B cell (primary cell): ENCODE data around the gene KBTBD13. TPM values are rescaled to one million over a fixed set of nuclear protein-coding genes. Genes with fewer than 3 reads are reported as not detected.
A peak's percentile ranks its signal among the peaks of the same experiment; 100 is the strongest.

Source experiments
- ATAC-seq: fragments of 200-7000 bp; cut with Tn5 transposase; one replicate; pipeline ENCODE4 v1.10.0; 2021; ENCODE audit warnings: low read depth, mild to moderate bottlenecking, moderate number of reproducible peaks, moderate library complexity
- CTCF ChIA-PET: fragments of 350-600 bp; sonication (Branson Sonifier 250); formaldehyde crosslinking; loops from one replicate; lab custom pipeline; 2021; ENCODE audit warnings: antibody characterized with exemption, inconsistent platforms; lab: Charles Lee
- POLR2A ChIA-PET: fragments of 350-600 bp; sonication (Branson Sonifier 250); formaldehyde crosslinking; loops from one replicate; lab custom pipeline; 2021; ENCODE audit warnings: antibody characterized with exemption; lab: Charles Lee
- DNase-seq: peaks from one replicate; pipeline ENCODE4 v3.0.0; 2013
- H2AFZ ChIP-seq: 2 replicates; pipeline ENCODE4 v1.6.1; 2012; ENCODE audit warnings: mild to moderate bottlenecking, low read depth, low read length; ENCODE audit not compliant: insufficient read depth, poor library complexity, severe bottlenecking
- H3K27ac ChIP-seq, 2 donors: 1 replicate in 1 of 2; 2 replicates in 1 of 2; pipeline ENCODE4 v1.5.1; 2012 to 2013; ENCODE audit warnings: low read length in 2 of 2, mild to moderate bottlenecking in 2 of 2, moderate library complexity in 1 of 2
- H3K27me3 ChIP-seq, 4 experiments: fragments of 200-600 bp in 1 of 4; sonication (generic) in 1 of 4; replicated peaks in 1 of 4; 1 replicate in 2 of 4; 2 replicates in 2 of 4; pipeline versions ENCODE4 v1.6.1 to v1.7.0; 2013 to 2016; ENCODE audit warnings: low read length in 3 of 4, mild to moderate bottlenecking in 2 of 4, mixed read lengths in 1 of 4, moderate library complexity in 1 of 4; ENCODE audit not compliant: insufficient read depth in 4 of 4, control insufficient read depth in 3 of 4; ENCODE audit errors: control extremely low read depth in 1 of 4
- H3K36me3 ChIP-seq, 2 experiments: replicated peaks in 1 of 2; 1 replicate in 1 of 2; 2 replicates in 1 of 2; pipeline versions ENCODE4 v1.6.1 to v1.7.1; 2013; ENCODE audit warnings: low read length in 1 of 2; ENCODE audit not compliant: insufficient read depth in 2 of 2, control insufficient read depth in 1 of 2; ENCODE audit errors: control extremely low read depth in 1 of 2, extremely low read depth in 1 of 2
- H3K4me1 ChIP-seq, 2 donors: fragments of 200-600 bp in 1 of 2; sonication (generic) in 1 of 2; 1 replicate in 1 of 2; 2 replicates in 1 of 2; pipeline versions ENCODE4 v1.5.1 to v1.6.1; 2013 to 2017; ENCODE audit warnings: low read length in 2 of 2; ENCODE audit not compliant: control insufficient read depth in 2 of 2, insufficient read depth in 2 of 2
- H3K4me2 ChIP-seq: replicated peaks from 2 replicates; pipeline ENCODE3; 2012; ENCODE audit warnings: mild to moderate bottlenecking, low read depth, low read length; ENCODE audit not compliant: poor library complexity, severe bottlenecking
- H3K4me3 ChIP-seq, 5 experiments: fragments of 200-600 bp in 1 of 5; sonication (generic) in 1 of 5; 1 replicate in 3 of 5; 2 replicates in 2 of 5; pipeline versions ENCODE4 v1.5.1 to v1.7.0; 2011 to 2016; ENCODE audit warnings: low read length in 4 of 5, mild to moderate bottlenecking in 4 of 5, low read depth in 2 of 5, control low read depth in 1 of 5, moderate library complexity in 1 of 5; ENCODE audit not compliant: insufficient read depth in 1 of 5; ENCODE audit errors: control extremely low read depth in 1 of 5, extremely low read depth in 1 of 5
- H3K79me2 ChIP-seq: fragments of 200-600 bp; sonication (generic); one replicate; pipeline ENCODE4 v1.6.0; 2016; ENCODE audit warnings: low read length; ENCODE audit not compliant: control insufficient read depth, insufficient read depth
- H3K9ac ChIP-seq: fragments of 200-600 bp; sonication (generic); 2 replicates; pipeline ENCODE4 v1.6.1; 2017; ENCODE audit warnings: mild to moderate bottlenecking, low read length, moderate library complexity
- H3K9me3 ChIP-seq, 3 donors: one replicate each; pipeline versions ENCODE4 v1.6.1 to v1.7.1; 2013; ENCODE audit warnings: low read length in 2 of 3; ENCODE audit not compliant: control insufficient read depth in 2 of 3, insufficient read depth in 1 of 3; ENCODE audit errors: control extremely low read depth in 1 of 3
- H4K20me1 ChIP-seq: 2 replicates; pipeline ENCODE4 v1.6.0; 2012; ENCODE audit warnings: mild to moderate bottlenecking, low read length; ENCODE audit not compliant: insufficient read depth, control insufficient read depth, poor library complexity, severe bottlenecking
- H3K27ac Mint-ChIP-seq: one replicate; pipeline ENCODE4 v1.8.0; 2021; ENCODE audit warnings: mixed read lengths
- H3K27me3 Mint-ChIP-seq: one replicate; pipeline ENCODE4 v1.8.0; 2021; ENCODE audit warnings: mixed read lengths
- H3K4me1 Mint-ChIP-seq: one replicate; pipeline ENCODE4 v1.8.0; 2021; ENCODE audit warnings: mixed read lengths
- H3K4me3 Mint-ChIP-seq: one replicate; pipeline ENCODE4 v1.8.0; 2021; ENCODE audit warnings: mixed read lengths
- H3K9me3 Mint-ChIP-seq: one replicate; pipeline ENCODE4 v1.8.0; 2022; ENCODE audit warnings: mixed read lengths; ENCODE audit not compliant: insufficient read depth
- CTCF ChIP-seq: fragments of 200-600 bp; IDR thresholded peaks from one replicate; pipeline ENCODE4 v1.8.0; 2022; ENCODE audit warnings: antibody characterized with exemption, mild to moderate bottlenecking
- EZH2 ChIP-seq: IDR thresholded peaks from 2 replicates; pipeline ENCODE4 v1.6.1; 2012; ENCODE audit warnings: borderline replicate concordance, low read depth, mild to moderate bottlenecking, moderate library complexity, low read length; ENCODE audit not compliant: insufficient read depth, poor library complexity, severe bottlenecking
- WGBS: methylation state at CpG from one replicate; pipeline ENCODE4 v1.1.5; 2013; ENCODE audit warnings: missing lambda C conversion rate; ENCODE audit not compliant: insufficient coverage; 5-methylcytosine and 5-hydroxymethylcytosine counted together
- intact Hi-C: fragments of 100-400 bp; cut with micrococcal nuclease; formaldehyde crosslinking; loops from one replicate; pipeline ENCODE4 v1.10.0; 2022
- polyA plus RNA-seq: library from polyadenylated mRNA; depleted of rRNA; stranded (reverse); fragments of >200 nt; gene quantifications from 2 replicates; pipeline ENCODE4 v1.2.3, GENCODE V29; 2012
- total RNA-seq, 2 donors: library from RNA; stranded (reverse); fragments of 120-200 nt in 1 of 2; gene quantifications; 1 replicate in 1 of 2; 2 replicates in 1 of 2; pipeline versions ENCODE4 v1.2.3 to v1.2.4, GENCODE V29; 2013 to 2022

The KBTBD13 gene
- total and polyA plus RNA-seq, 2 donors (not counting 1 experiment from before 2014, with no cell fraction given) = not detected

DNA sequence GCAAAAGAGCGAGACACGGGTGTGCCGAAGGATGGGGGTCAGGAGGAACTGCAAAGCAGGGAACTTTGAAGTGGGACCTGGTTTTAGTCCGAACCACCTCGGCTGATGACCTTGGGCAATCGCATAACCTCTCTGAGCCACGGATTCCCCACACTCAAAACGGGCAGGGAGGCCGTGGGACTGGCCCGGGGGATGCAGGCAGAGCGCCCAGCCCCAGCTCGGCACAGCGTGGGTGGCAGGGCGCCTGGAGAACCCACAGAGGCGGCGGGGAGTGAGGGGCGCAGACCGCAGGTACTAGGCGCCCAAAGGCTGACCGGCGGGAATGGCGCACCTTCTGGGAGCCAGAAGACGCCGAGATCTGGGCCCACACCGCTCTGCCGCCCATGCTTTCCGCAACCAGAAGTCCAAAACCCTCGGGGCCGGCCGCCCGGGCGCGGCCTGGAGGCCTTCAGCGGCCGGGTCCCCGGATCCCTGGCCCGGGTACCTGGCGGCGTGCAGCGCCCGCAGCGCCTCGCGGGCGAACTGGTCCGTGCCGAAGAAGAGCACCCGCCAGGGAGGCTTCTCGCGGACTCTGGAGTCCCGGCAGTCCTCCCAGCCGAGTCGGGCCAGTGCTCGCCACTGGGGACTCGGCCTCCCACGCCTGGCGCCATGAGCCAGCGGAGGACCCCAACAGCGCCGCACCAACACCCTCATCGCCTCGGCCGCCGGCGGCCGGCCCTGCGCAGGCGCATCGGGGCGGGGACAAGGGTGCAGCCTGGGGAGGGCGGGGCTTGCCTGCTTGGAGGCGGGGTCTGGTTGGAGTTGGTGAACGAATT, 47.4 kb upstream of the KBTBD13 start, which contains the start of gene MTFMT:
TSS of gene MTFMT (minus strand) at position 719 of the 815 bp plus-strand sequence. CDS start at position 693, 26 bp downstream.
- Histone ChIP-seq H3K9me3 (no peaks in the 10 kb centered on the region), H2AFZ (peak within 1 kb of the TSS; percentile 89), H3K4me1 (peaks cover 20 to 26% of the 10 kb centered on the region in 2 donors), H3K4me2 (peak within 1 kb of the TSS; percentile 91), H3K36me3 (peaks cover 2 to 14% of the 10 kb centered on the region in 2 experiments), H3K4me3 (peak within 1 kb of the TSS; percentile 64 to 86 (median 80)), H3K79me2 (peaks cover 25% of the 10 kb centered on the region), H3K9ac (peak within 1 kb of the TSS; percentile 83), H3K27ac (peak within 1 kb of the TSS in 1 of 2 donors; percentile 68), H4K20me1 (no peaks in the 10 kb centered on the region), H3K27me3 (peaks cover 0 to 3% (median 0%) of the 10 kb centered on the region in 4 experiments)
- intact Hi-C loops = loop anchor here (1.0 kb wide), 2 partner anchors 39 to 104 kb away; partner anchors contain the start of gene PDCD7
- DNase-seq (peak; percentile 90), ATAC-seq (peak; percentile 95)
- WGBS = under 1% methylated on average over 72 of the region's 73 CpGs
- Mint-ChIP-seq H3K4me1 (peaks cover 27% of the 10 kb centered on the region), H3K9me3 (no peaks in the 10 kb centered on the region), H3K27ac (peak within 1 kb of the TSS; percentile 78), H3K27me3 (peaks cover 6% of the 10 kb centered on the region), H3K4me3 (peak within 1 kb of the TSS; percentile 87)
- CTCF ChIA-PET = interaction anchor here (0.6 kb wide), 1 partner anchor 49 kb away, joined by 3 read pairs; no protein-coding TSS in a partner anchor
- POLR2A ChIA-PET = interaction anchor here (1.0 kb wide), 1 partner anchor 277 kb away, joined by 9 read pairs; no protein-coding TSS in a partner anchor
- TF ChIP-seq CTCF = no peak
- no peak for TF ChIP-seq EZH2
